GM21737 (cell line): Measurements from ENCODE around the gene PPP3R2.
A peak's percentile ranks its signal among the peaks of the same experiment; 100 is the strongest.
"Not testable (repeated sequence)": the region's sequence is repeated elsewhere in the genome, so short reads cannot be mapped to it uniquely, and the experiment has no call there.

Experiments
- ATAC-seq: cut with Tn5 transposase; IDR thresholded peaks from one replicate; pipeline ENCODE4 v1.9.1; 2021; ENCODE audit warnings: mild to moderate bottlenecking, moderate library complexity; ENCODE audit not compliant: unreplicated experiment

Gene PPP3R2

GRCh38 chr9:101590074-101590473, 4.7 kb downstream of the PPP3R2 start:
- ATAC-seq: not testable (repeated sequence)

- no peak for ATAC-seq
Measured at GRCh38 chr9:101587332-101588043, 7.3 kb downstream of the PPP3R2 start.

GRCh38 chr9:101586651-101587050, 8.1 kb downstream of the PPP3R2 start:
- peak; percentile 85 for ATAC-seq

GRCh38 chr9:101585740-101586139, 9.0 kb downstream of the PPP3R2 start:
- ATAC-seq: no peak

DNA sequence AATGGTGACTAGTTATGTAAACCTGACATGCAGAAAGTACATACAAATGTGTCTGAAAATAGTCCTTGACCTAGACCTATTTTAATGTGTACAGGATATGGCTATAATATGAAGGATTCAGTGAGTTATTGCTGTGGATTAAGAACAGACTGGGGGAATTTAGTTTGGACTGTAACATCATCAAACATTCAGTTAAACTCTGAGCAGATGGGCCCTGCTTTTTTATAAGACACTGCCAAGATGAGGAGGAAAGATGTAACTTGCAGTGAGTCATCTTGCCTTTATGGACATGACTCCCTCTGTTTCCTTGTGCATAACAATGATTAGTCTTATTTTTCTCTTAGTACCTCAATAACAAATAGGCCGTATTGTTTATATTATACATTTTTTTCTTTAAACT, 12.2 kb downstream of the PPP3R2 start:
- ATAC-seq: no peak

- ATAC-seq: no peak
Measured at GRCh38 chr9:101579711-101580545, 14.8 kb downstream of the PPP3R2 start.

DNA sequence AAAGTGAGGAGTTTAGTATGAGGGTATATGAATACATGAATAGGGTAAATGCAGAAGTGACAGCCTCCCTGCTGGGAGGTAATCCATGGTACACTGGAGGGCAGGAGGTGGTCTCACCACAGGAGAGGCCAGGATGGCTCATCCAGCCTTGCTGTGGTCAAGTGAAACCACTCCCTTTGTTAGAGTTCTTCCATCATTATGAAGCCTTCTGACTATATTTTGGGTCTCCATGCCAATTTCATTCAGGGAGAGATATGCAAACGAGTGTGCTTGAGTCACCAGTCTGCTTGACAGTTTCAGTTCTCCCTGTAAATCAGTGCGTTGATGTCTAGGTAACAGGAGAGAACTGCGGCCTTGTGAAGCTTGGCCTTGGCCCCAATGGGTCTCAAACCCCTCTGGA, 16.4 kb downstream of the PPP3R2 start:
- ATAC-seq: peak; percentile 60

DNA sequence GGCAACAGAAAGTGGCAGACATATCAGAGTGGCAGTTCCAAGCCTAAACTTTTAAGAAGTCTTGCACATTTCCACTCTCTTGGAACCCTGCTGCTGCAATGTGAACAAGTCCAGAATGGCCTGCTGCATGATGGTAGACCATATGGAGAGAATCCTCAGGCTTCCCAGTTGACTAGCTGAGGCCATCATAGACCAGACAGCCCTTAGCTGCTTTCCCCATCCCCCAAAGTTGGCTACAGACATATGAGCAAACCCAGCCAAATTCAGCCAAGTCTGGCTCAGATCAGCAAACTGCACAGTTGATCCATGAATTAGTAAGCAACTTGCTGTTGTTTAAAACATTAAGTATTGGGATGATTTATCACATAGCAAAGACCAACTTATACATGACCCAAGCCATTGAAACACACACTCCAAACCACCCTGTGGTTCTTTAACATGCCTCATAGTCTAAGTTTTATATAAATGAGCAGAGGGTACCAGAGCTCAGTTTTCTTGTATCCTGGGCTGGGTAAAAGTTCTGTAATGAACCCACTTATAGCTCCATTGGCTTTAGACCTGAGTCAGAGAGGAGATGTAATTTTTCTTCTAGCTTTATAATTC, 19.9 kb downstream of the PPP3R2 start:
- no peak for ATAC-seq

DNA sequence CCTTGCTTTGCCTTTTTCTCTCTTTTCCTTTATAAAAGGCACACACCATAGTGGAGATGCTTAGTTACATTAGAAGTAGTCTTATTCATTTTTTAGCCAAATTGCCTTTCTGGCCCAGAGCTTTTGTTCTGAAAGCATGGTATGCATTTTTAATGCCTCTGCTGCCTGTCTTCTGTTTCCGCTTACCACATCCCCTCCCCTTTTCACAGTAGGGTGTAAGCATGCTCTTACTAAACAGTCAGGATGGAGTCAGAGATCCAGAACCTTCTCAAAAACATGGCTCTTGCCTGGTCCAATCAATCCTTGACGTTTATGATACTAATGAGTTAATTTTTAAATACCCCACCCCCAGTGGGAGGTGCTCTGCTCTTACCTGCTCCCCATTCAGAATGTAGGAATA, 22.5 kb downstream of the PPP3R2 start:
- ATAC-seq: no peak

- ATAC-seq: no peak
Measured at GRCh38 chr9:101571114-101571513, 23.7 kb downstream of the PPP3R2 start.

GRCh38 chr9:101569741-101570501, 24.8 kb downstream of the PPP3R2 start:
- ATAC-seq: no peak

DNA sequence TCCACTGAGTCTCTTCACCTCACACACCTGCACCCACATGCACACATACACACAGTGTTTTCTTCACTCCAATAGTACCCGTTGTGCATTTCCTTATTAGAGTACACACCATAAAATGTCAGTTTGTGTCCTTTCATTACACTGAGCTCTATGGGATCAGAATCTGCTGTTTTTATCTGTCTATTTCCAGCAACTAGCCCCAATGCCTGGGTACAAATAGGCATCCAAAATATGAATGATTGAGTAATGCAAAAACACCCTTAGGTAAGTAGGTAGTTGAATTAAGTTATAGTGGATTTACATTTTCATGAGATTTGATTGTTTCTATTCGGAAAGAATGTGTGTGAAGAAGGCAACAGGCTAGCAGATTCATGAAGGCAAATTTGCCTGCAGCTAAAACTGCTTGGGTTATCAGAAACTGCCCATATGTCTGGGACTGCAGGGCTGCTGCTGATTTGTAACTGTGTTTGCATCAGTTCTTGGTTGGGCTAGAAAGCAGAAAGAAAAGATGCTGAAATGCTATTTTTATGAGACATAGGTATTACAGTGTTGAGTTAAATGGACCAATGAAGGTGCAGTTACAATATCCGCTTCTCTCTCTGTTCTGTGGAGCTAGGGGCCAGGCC, 26.9 kb downstream of the PPP3R2 start:
- ATAC-seq: no peak

DNA sequence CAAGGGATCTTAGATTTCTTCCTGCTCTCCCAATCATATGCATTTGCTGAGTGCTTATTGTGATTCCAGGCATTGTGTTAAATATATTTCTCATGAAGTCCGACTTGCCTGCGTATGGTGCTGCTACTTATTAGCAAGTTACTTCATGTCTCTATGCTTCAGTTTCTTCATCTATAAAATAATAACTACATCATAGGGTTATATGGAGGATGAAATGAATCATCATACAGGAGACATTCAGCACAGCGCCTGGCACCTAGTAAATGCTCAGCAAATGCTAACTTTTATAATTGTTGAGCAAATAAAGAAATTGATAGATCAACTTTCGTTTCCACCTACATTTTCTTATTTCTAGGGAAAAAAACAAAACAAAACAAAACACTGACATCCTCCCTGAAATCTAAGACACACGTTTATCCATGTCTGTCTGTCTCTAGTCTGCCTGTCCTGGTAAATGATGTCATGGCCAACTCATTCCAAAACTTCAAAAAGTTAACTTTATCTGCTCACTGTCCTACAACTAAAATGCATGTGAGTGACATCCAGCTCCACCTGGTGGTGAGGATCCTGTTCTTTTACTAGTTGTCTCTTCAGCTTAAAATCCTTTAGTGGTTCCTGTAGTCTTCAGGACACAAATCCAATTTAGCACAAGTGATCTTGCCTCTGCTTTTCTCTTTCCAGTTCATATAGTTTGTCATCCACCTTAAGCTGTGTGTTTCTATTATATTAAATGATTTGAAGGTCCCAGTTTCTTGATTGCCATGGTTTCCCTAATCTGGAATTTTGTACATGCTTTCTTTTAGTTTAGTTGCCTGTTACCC, 27.7 kb downstream of the PPP3R2 start:
- ATAC-seq: peak; percentile 57

- ATAC-seq: no peak
Measured at GRCh38 chr9:101564252-101564651, 30.5 kb downstream of the PPP3R2 start.

- no peak for ATAC-seq
Measured at GRCh38 chr9:101562966-101563365, 31.8 kb downstream of the PPP3R2 start.

GRCh38 chr9:101561740-101562139, 33.0 kb downstream of the PPP3R2 start:
- ATAC-seq: no peak

GRCh38 chr9:101549472-101550098, 45.2 kb downstream of the PPP3R2 start:
- ATAC-seq: not testable (repeated sequence)

DNA sequence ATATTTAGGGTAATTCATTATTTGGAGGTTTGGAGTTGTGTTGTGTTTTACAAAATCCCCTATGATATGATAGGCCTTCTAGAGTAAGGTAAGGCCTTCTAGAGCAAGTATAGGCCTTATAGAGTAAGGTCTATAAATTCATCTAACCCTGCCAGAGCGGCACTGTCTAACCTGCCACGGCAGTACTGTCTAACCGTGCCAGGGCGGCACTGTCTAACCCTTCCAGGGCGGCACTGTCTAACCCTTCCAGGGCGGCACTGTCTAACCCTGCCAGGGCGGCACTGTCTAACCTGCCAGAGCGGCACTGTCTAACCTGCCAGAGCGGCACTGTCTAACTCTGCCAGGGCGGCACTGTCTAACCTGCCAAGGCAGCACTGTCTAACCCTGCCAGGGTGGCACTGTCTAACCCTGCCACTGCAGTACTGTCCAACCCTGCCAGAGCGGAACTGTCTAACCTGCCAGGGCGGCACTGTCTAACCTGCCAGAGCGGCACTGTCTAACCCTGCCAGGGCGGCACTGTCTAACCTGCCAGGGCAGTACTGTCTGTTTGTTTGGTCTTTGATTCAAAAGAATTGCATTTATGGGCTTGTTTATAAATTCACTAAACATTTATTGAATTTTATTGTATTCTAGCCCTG, 51.6 kb downstream of the PPP3R2 start:
- no peak for ATAC-seq
